GM21825 (cell line): ENCODE results near the gene SSRP1.
"Not testable (repeated sequence)": the region's sequence is repeated elsewhere in the genome, so short reads cannot be mapped to it uniquely, and the experiment has no call there.

Experiments
- ATAC-seq: cut with Tn5 transposase; IDR thresholded peaks from one replicate; pipeline ENCODE4 v1.9.1; 2021; ENCODE audit warnings: mild to moderate bottlenecking, moderate library complexity; ENCODE audit not compliant: unreplicated experiment

Gene SSRP1

GRCh38 chr11:57335343-57336110 lies at the start of gene SSRP1:
Gene SSRP1, minus strand, starts transcription at chr11:57335892. Its CDS starts 771 bp downstream, at chr11:57335121.
- ATAC-seq: peak; percentile 99

- no peak for ATAC-seq
These were observed 45.3 kb upstream of the SSRP1 start, which contains the start of gene PRG3 for GRCh38 chr11:57380975-57381374. Gene PRG3, minus strand, starts transcription at chr11:57381150. Its CDS starts 442 bp downstream, at chr11:57380708.

GRCh38 chr11:57379732-57380131 lies 44.0 kb upstream of the SSRP1 start:
- no peak for ATAC-seq

GRCh38 chr11:57378186-57378585 lies 42.5 kb upstream of the SSRP1 start:
- ATAC-seq: no peak

GRCh38 chr11:57377107-57377506 lies 41.4 kb upstream of the SSRP1 start:
- ATAC-seq: no peak

GRCh38 chr11:57376095-57377090 lies 40.7 kb upstream of the SSRP1 start:
- ATAC-seq: no peak

- no peak for ATAC-seq
These were observed 39.8 kb upstream of the SSRP1 start for GRCh38 chr11:57375490-57375889.

- no peak for ATAC-seq
These were observed 39.3 kb upstream of the SSRP1 start for GRCh38 chr11:57374966-57375365.

- ATAC-seq: no peak
These were observed 37.5 kb upstream of the SSRP1 start for GRCh38 chr11:57373146-57373545.

GRCh38 chr11:57370941-57371340 lies 35.2 kb upstream of the SSRP1 start:
- no peak for ATAC-seq

- ATAC-seq: no peak
These were observed 34.6 kb upstream of the SSRP1 start for GRCh38 chr11:57370251-57370650.

- ATAC-seq: no peak
These were observed 33.1 kb upstream of the SSRP1 start for GRCh38 chr11:57368845-57369232.

GRCh38 chr11:57368106-57368844 lies 32.6 kb upstream of the SSRP1 start:
- no peak for ATAC-seq

- ATAC-seq: no peak
These were observed 29.4 kb upstream of the SSRP1 start for GRCh38 chr11:57364851-57365660.

- ATAC-seq: no peak
These were observed 27.7 kb upstream of the SSRP1 start for GRCh38 chr11:57363131-57364080.

- ATAC-seq: no peak
These were observed 26.2 kb upstream of the SSRP1 start for GRCh38 chr11:57361926-57362325.

- not testable (repeated sequence) for ATAC-seq
These were observed 25.7 kb upstream of the SSRP1 start for GRCh38 chr11:57361420-57361819.

GRCh38 chr11:57360991-57361390 lies 25.3 kb upstream of the SSRP1 start:
- no peak for ATAC-seq
